HEK293 (cell line): ENCODE results near the gene DICER1.

Experiments
- CTCF ChIA-PET: fragments of 350-600 bp; formaldehyde crosslinking; extraction: SDS; loops from one replicate; lab custom pipeline; 2021; ENCODE audit warnings: antibody characterized with exemption; lab: Yijun Ruan, JAX
- POLR2A ChIA-PET: fragments of 300-600 bp; formaldehyde crosslinking; extraction: SDS; loops from one replicate; lab custom pipeline; 2020; ENCODE audit warnings: antibody characterized with exemption, inconsistent platforms; lab: Yijun Ruan, JAX
- H3K27ac ChIP-seq: fragments of 200-500 bp; sonication (Bioruptor generic); 2 replicates; pipeline ENCODE4 v1.5.1; 2014; ENCODE audit warnings: low read depth, low read length, control low read depth, inconsistent platforms; ENCODE audit errors: extremely low read depth
- H3K36me3 ChIP-seq, 2 experiments: fragments of 200-500 bp in 1 of 2; sonication (Bioruptor generic) in 1 of 2; 1 replicate in 1 of 2; 2 replicates in 1 of 2; pipeline ENCODE4 v1.5.1; 2014 to 2017; ENCODE audit warnings: inconsistent platforms in 2 of 2, low read length in 2 of 2; ENCODE audit not compliant: control insufficient read depth in 2 of 2, insufficient read depth in 1 of 2
- H3K4me1 ChIP-seq: fragments of 200-500 bp; sonication (Bioruptor generic); 2 replicates; pipeline ENCODE4 v1.5.1; 2014; ENCODE audit warnings: mild to moderate bottlenecking, low read length, inconsistent platforms; ENCODE audit not compliant: control insufficient read depth, insufficient read depth
- H3K4me3 ChIP-seq: 2 replicates; pipeline ENCODE4 v1.5.1; 2011; ENCODE audit warnings: low read depth, mild to moderate bottlenecking, control low read depth, low read length, moderate library complexity
- H3K9me3 ChIP-seq: fragments of 200-500 bp; sonication (Bioruptor generic); 2 replicates; pipeline ENCODE4 v1.5.1; 2014; ENCODE audit warnings: low read depth, low read length, inconsistent platforms; ENCODE audit not compliant: control insufficient read depth, insufficient read depth
- GLI2 ChIP-seq: fragments of 450-650 bp; formaldehyde crosslinking; IDR thresholded peaks from 2 replicates; pipeline ENCODE4; 2017; ENCODE audit warnings: missing biosample characterization, missing genetic modification characterization, low read depth, borderline replicate concordance
- KLF7 ChIP-seq: fragments of 450-650 bp; formaldehyde crosslinking; IDR thresholded peaks from 2 replicates; pipeline ENCODE4 v1.5.1; 2016; ENCODE audit warnings: missing biosample characterization, missing genetic modification characterization, borderline replicate concordance
- OVOL3 ChIP-seq: fragments of 450-650 bp; formaldehyde crosslinking; IDR thresholded peaks from 2 replicates; pipeline ENCODE4 v1.5.1; 2016; ENCODE audit warnings: missing biosample characterization, missing genetic modification characterization
- SP2 ChIP-seq: fragments of 450-650 bp; formaldehyde crosslinking; IDR thresholded peaks from 2 replicates; pipeline ENCODE4 v1.5.1; 2016; ENCODE audit warnings: missing biosample characterization, missing genetic modification characterization
- SP3 ChIP-seq: fragments of 450-650 bp; formaldehyde crosslinking; IDR thresholded peaks from 2 replicates; pipeline ENCODE4 v1.5.1; 2016; ENCODE audit warnings: missing biosample characterization, missing genetic modification characterization
- ZBTB21 ChIP-seq: fragments of 450-650 bp; formaldehyde crosslinking; IDR thresholded peaks from 2 replicates; pipeline ENCODE4 v1.5.1; 2017; ENCODE audit warnings: missing biosample characterization, missing genetic modification characterization
- ZFP3 ChIP-seq: fragments of 450-650 bp; formaldehyde crosslinking; IDR thresholded peaks from 2 replicates; pipeline ENCODE4 v1.5.1; 2016; ENCODE audit warnings: low read depth, missing biosample characterization, missing genetic modification characterization
- ZNF132 ChIP-seq: fragments of 450-650 bp; formaldehyde crosslinking; IDR thresholded peaks from 2 replicates; pipeline ENCODE4 v1.5.1; 2017; ENCODE audit warnings: missing biosample characterization, missing genetic modification characterization, borderline replicate concordance
- ZNF169 ChIP-seq: fragments of 450-650 bp; formaldehyde crosslinking; IDR thresholded peaks from 2 replicates; pipeline ENCODE4 v1.5.1; 2016; ENCODE audit warnings: missing biosample characterization, missing genetic modification characterization
- ZNF2 ChIP-seq: fragments of 450-650 bp; formaldehyde crosslinking; IDR thresholded peaks from 2 replicates; pipeline ENCODE4 v1.5.1; 2016; ENCODE audit warnings: missing biosample characterization, missing genetic modification characterization
- ZNF239 ChIP-seq: fragments of 450-650 bp; formaldehyde crosslinking; IDR thresholded peaks from 2 replicates; pipeline ENCODE4 v1.5.1; 2016; ENCODE audit warnings: missing biosample characterization, missing genetic modification characterization
- ZNF335 ChIP-seq: fragments of 450-650 bp; formaldehyde crosslinking; conservative IDR thresholded peaks from 2 replicates; pipeline ENCODE4 v1.5.1; 2016; ENCODE audit warnings: missing biosample characterization, missing genetic modification characterization
- ZNF350 ChIP-seq: fragments of 450-650 bp; formaldehyde crosslinking; IDR thresholded peaks from 2 replicates; pipeline ENCODE4 v1.5.0; 2017; ENCODE audit warnings: missing biosample characterization, mild to moderate bottlenecking, missing genetic modification characterization
- ZNF391 ChIP-seq: fragments of 450-650 bp; formaldehyde crosslinking; IDR thresholded peaks from 2 replicates; pipeline ENCODE4 v1.5.1; 2016; ENCODE audit warnings: low read depth, missing biosample characterization, missing genetic modification characterization, borderline replicate concordance
- ZNF423 ChIP-seq: fragments of 450-650 bp; formaldehyde crosslinking; IDR thresholded peaks from 2 replicates; pipeline ENCODE4 v1.5.1; 2016; ENCODE audit warnings: missing biosample characterization, missing genetic modification characterization
- ZNF530 ChIP-seq: fragments of 450-650 bp; formaldehyde crosslinking; IDR thresholded peaks from 2 replicates; pipeline ENCODE4 v1.5.1; 2016; ENCODE audit warnings: low read depth, missing biosample characterization, missing genetic modification characterization
- ZNF549 ChIP-seq: fragments of 450-650 bp; IDR thresholded peaks from 2 replicates; pipeline ENCODE4 v1.5.1; 2018; ENCODE audit warnings: missing biosample characterization, missing genetic modification characterization, mild to moderate bottlenecking, inconsistent platforms, moderate library complexity
- ZNF610 ChIP-seq: fragments of 450-650 bp; formaldehyde crosslinking; IDR thresholded peaks from 2 replicates; pipeline ENCODE4 v1.5.1; 2016; ENCODE audit warnings: missing biosample characterization, missing genetic modification characterization, borderline replicate concordance
- ZNF701 ChIP-seq: fragments of 450-650 bp; formaldehyde crosslinking; IDR thresholded peaks from 2 replicates; pipeline ENCODE4 v1.5.1; 2016; ENCODE audit warnings: missing biosample characterization, missing genetic modification characterization
- ZNF707 ChIP-seq: fragments of 450-650 bp; formaldehyde crosslinking; IDR thresholded peaks from 2 replicates; pipeline ENCODE4 v1.5.1; 2016; ENCODE audit warnings: missing biosample characterization, missing genetic modification characterization
- ZNF785 ChIP-seq: fragments of 450-650 bp; formaldehyde crosslinking; IDR thresholded peaks from 2 replicates; pipeline ENCODE4 v1.5.1; 2016; ENCODE audit warnings: missing biosample characterization, missing genetic modification characterization
- ZNF791 ChIP-seq: fragments of 450-650 bp; formaldehyde crosslinking; IDR thresholded peaks from 2 replicates; pipeline ENCODE4 v1.5.1; 2016; ENCODE audit warnings: missing biosample characterization, missing genetic modification characterization
- ZSCAN23 ChIP-seq: fragments of 450-650 bp; formaldehyde crosslinking; IDR thresholded peaks from 2 replicates; pipeline ENCODE4 v1.5.1; 2016; ENCODE audit warnings: missing biosample characterization, missing genetic modification characterization
- ZSCAN30 ChIP-seq: fragments of 450-650 bp; IDR thresholded peaks from 2 replicates; pipeline ENCODE4 v1.5.1; 2018; ENCODE audit warnings: missing biosample characterization, mild to moderate bottlenecking, missing genetic modification characterization, moderate library complexity
- TF ChIP-seq, protein P1 (sequence below): fragments of 450-650 bp; formaldehyde crosslinking; IDR thresholded peaks from 2 replicates; pipeline ENCODE4 v1.5.1; 2017; ENCODE audit warnings: missing biosample characterization, missing genetic modification characterization
- TF ChIP-seq, protein P2 (sequence below): fragments of 450-650 bp; formaldehyde crosslinking; IDR thresholded peaks from 2 replicates; pipeline ENCODE4 v1.5.1; 2016; ENCODE audit warnings: missing biosample characterization, missing genetic modification characterization
- TF ChIP-seq, protein P3 (sequence below): fragments of 450-650 bp; formaldehyde crosslinking; IDR thresholded peaks from 2 replicates; pipeline ENCODE4 v1.5.1; 2016; ENCODE audit warnings: missing biosample characterization, missing genetic modification characterization, low read depth
- TF ChIP-seq, protein P4 (sequence below): fragments of 450-650 bp; formaldehyde crosslinking; IDR thresholded peaks from 2 replicates; pipeline ENCODE4 v1.5.1; 2016; ENCODE audit warnings: missing biosample characterization, missing genetic modification characterization

DICER1 gene

DNA sequence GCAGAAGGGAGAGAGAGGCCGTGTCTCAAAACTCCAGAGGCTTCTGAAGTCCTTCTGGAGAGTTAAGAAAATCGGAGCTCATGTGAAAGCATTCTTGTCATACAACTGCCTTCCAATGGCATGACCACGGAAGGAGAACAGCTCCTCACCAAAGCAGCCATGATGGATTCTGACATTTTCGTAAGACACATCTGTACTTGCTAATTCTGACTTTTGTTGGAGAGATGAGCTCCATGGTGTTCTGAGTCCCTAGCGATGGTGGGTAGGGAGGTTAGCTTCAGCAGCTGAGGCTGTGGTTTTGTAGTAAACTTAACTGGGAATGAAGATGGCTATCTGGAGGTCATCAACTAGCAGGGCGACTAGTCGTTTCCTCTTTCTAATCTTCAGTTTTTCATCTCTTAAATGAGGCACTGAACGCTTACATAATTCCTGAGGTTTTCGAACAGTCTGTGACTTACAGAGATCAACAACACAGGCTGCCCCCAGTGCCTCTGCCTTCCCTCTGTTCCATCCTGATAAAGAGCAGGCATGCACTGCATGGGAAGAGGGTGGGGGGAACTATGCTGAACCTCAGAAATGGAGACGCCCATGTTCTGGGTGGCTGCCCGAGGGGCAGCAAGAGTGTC lies 28.6 kb upstream of the DICER1 start (continued):
- TF ChIP-seq ZNF423 (tag by site-specific recombination) (no peak), ZNF132 (tag by site-specific recombination) (no peak), ZNF707 (tag by site-specific recombination) (no peak), SP2 (tag by site-specific recombination) (no peak), ZNF530 (tag by site-specific recombination) (no peak), ZNF335 (tag by site-specific recombination) (no peak), ZBTB21 (tag by site-specific recombination) (no peak)
- TF ChIP-seq, protein P1, sequence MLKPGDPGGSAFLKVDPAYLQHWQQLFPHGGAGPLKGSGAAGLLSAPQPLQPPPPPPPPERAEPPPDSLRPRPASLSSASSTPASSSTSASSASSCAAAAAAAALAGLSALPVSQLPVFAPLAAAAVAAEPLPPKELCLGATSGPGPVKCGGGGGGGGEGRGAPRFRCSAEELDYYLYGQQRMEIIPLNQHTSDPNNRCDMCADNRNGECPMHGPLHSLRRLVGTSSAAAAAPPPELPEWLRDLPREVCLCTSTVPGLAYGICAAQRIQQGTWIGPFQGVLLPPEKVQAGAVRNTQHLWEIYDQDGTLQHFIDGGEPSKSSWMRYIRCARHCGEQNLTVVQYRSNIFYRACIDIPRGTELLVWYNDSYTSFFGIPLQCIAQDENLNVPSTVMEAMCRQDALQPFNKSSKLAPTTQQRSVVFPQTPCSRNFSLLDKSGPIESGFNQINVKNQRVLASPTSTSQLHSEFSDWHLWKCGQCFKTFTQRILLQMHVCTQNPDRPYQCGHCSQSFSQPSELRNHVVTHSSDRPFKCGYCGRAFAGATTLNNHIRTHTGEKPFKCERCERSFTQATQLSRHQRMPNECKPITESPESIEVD (tag by site-specific recombination) = no peak

DNA sequence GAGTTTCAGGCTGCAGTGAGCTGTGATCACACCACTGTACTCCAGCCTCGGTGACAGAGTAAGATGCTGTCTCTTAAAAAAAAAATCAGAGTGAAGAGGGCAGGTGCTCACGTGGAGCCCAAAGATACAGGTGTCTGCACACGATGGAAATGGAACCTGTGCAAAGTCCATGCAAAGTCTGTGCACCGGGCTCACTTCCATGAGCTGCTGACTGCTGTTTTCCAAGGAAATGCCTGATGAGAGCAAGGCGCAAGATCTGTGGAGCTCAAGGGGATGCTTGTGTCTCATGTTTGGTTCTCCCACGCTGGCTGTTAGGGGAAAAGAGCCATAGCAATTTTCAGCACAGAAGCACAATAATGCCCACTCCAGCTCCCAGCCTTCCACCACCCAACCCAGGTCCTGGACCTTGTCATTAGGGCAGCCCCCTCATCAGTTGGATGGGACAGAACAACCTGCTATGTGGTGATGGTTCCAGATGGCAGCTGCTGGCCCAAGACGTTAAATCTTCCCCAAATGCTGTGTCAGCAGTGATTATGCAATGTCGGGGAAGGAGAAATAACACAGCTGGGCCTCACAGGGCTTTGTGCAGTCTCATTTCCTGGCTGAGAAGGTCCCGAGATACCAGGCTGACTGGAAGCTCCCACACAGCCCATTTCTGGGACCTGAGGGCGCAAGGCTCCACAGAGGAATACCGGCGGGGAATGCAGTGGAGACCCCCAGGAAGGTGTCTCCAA lies 27.9 kb upstream of the DICER1 start:
- POLR2A ChIA-PET = no interaction called here
- H3K36me3 ChIP-seq = no peaks in the 10 kb centered on the region
- H3K9me3 ChIP-seq = no peaks in the 10 kb centered on the region
- no peaks in the 10 kb centered on the region for H3K4me1 ChIP-seq
- TF ChIP-seq ZNF169 (tag by site-specific recombination) (no peak), ZNF423 (tag by site-specific recombination) (no peak), ZNF701 (tag by site-specific recombination) (no peak), SP3 (tag by site-specific recombination) (no peak), ZNF785 (tag by site-specific recombination) (no peak)
- TF ChIP-seq, all 188 proteins: peak for 0
- Histone ChIP-seq H3K4me3 (no peak overlapping the region), H3K27ac (no peak overlapping the region)
- CTCF ChIA-PET = interaction anchor here (0.7 kb wide), 1 partner anchor 172 kb away, joined by 3 read pairs; no protein-coding TSS in a partner anchor

DNA sequence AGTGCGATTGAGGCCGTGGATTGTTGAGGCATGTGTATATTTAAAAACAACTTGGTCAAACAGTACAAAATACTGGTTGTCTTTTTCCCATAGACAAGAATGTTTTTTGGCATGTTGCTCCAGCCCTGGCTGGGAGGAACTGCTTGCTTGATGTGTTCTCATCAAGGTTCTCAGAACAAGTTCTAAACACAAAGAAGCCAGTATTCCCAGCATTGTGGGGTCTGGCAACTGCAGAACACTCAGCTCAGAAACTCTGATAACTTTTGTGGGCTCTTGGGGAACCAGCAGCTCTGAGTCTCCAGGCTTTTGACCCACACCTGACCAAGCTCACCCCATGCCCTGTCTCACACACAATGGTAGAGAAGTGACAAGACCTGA lies 27.1 kb upstream of the DICER1 start:
- no peaks in the 10 kb centered on the region for H3K9me3 ChIP-seq
- POLR2A ChIA-PET = no interaction called here
- no peak overlapping the region for H3K27ac ChIP-seq
- no peaks in the 10 kb centered on the region for H3K4me1 ChIP-seq
- no peaks in the 10 kb centered on the region for H3K36me3 ChIP-seq
- no peak overlapping the region for H3K4me3 ChIP-seq
- CTCF ChIA-PET = interaction anchor here (0.7 kb wide), 1 partner anchor 495 kb away, joined by 4 read pairs; no protein-coding TSS in a partner anchor
- no peak for TF ChIP-seq ZSCAN23 (tag by site-specific recombination)
- TF ChIP-seq, protein P2, sequence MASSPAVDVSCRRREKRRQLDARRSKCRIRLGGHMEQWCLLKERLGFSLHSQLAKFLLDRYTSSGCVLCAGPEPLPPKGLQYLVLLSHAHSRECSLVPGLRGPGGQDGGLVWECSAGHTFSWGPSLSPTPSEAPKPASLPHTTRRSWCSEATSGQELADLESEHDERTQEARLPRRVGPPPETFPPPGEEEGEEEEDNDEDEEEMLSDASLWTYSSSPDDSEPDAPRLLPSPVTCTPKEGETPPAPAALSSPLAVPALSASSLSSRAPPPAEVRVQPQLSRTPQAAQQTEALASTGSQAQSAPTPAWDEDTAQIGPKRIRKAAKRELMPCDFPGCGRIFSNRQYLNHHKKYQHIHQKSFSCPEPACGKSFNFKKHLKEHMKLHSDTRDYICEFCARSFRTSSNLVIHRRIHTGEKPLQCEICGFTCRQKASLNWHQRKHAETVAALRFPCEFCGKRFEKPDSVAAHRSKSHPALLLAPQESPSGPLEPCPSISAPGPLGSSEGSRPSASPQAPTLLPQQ (tag by site-specific recombination) = no peak
- TF ChIP-seq ZFP3 (tag by site-specific recombination) = no peak
- TF ChIP-seq KLF7 (tag by site-specific recombination) = no peak
- TF ChIP-seq GLI2 = no peak
- TF ChIP-seq ZNF791 (tag by site-specific recombination) = no peak
- TF ChIP-seq ZNF239 (tag by site-specific recombination) = no peak
- no peak for TF ChIP-seq ZSCAN30 (tag by site-specific recombination)
- TF ChIP-seq, protein P3, sequence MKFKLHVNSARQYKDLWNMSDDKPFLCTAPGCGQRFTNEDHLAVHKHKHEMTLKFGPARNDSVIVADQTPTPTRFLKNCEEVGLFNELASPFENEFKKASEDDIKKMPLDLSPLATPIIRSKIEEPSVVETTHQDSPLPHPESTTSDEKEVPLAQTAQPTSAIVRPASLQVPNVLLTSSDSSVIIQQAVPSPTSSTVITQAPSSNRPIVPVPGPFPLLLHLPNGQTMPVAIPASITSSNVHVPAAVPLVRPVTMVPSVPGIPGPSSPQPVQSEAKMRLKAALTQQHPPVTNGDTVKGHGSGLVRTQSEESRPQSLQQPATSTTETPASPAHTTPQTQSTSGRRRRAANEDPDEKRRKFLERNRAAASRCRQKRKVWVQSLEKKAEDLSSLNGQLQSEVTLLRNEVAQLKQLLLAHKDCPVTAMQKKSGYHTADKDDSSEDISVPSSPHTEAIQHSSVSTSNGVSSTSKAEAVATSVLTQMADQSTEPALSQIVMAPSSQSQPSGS (tag by site-specific recombination) = no peak
- no peak for TF ChIP-seq ZNF391 (tag by site-specific recombination)
- TF ChIP-seq ZNF549 (tag by site-specific recombination) = no peak
- TF ChIP-seq ZNF2 (tag by site-specific recombination) = no peak
- no peak for TF ChIP-seq OVOL3
- no peak for TF ChIP-seq ZNF610
- TF ChIP-seq ZNF350 (tag by site-specific recombination) = no peak
- TF ChIP-seq, protein P4, sequence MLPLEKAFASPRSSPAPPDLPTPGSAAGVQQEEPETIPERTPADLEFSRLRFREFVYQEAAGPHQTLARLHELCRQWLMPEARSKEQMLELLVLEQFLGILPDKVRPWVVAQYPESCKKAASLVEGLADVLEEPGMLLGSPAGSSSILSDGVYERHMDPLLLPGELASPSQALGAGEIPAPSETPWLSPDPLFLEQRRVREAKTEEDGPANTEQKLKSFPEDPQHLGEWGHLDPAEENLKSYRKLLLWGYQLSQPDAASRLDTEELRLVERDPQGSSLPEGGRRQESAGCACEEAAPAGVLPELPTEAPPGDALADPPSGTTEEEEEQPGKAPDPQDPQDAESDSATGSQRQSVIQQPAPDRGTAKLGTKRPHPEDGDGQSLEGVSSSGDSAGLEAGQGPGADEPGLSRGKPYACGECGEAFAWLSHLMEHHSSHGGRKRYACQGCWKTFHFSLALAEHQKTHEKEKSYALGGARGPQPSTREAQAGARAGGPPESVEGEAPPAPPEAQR (tag by site-specific recombination) = no peak
